ENCODE results near the gene MAN1C1. TPM values are rescaled to one million over a fixed set of nuclear protein-coding genes. Genes with fewer than 3 reads are reported as not detected.

The MAN1C1 gene
- total RNA-seq, 1 experiment from 2014 or later: 16.8 TPM

- TF ChIP-seq ZNF281 (CRISPR knock-in tag; IDR thresholded peaks at IDR 0.05) (no peak), NR1H2 (CRISPR knock-in tag; IDR thresholded peaks at IDR 0.05) (no peak), ATF1 (CRISPR knock-in tag; IDR thresholded peaks at IDR 0.05) (no peak), ZNF532 (CRISPR knock-in tag; IDR thresholded peaks at IDR 0.05; ENCODE audit: borderline replicate concordance) (no peak), PRRX2 (CRISPR knock-in tag; IDR thresholded peaks at IDR 0.05) (no peak), TP53 (CRISPR knock-in tag; IDR thresholded peaks at IDR 0.05) (no peak), JAZF1 (CRISPR knock-in tag; IDR thresholded peaks at IDR 0.05) (no peak), NFE2L1 (CRISPR knock-in tag; IDR thresholded peaks at IDR 0.05) (no peak), IRF2 (CRISPR knock-in tag; IDR thresholded peaks at IDR 0.05; ENCODE audit: borderline replicate concordance, low read depth) (no peak), PRDM15 (CRISPR knock-in tag; IDR thresholded peaks at IDR 0.05) (no peak), CREM (CRISPR knock-in tag; IDR thresholded peaks at IDR 0.05) (no peak)
These were observed 47.6 kb upstream of the MAN1C1 start (continued) for GRCh38 chr1:25568834-25569596.

GRCh38 chr1:25569597-25570396 lies 46.8 kb upstream of the MAN1C1 start:
- POLR2A ChIA-PET: no interaction called here
- ATAC-seq (no peak), DNase-seq (ENCODE audit: low spot score) (no peak)
- Mint-ChIP-seq H3K27ac (no peak overlapping the region; the same call in 1 of the 2 replicates), H3K4me3 (no peak overlapping the region), H3K9me3 (no peaks in the 10 kb centered on the region), H3K4me1 (peaks cover 64% of the 10 kb centered on the region), H3K27me3 (ENCODE audit: low read depth) (no peaks in the 10 kb centered on the region; the same call in 1 of the 2 replicates), H3K36me3 (no peaks in the 10 kb centered on the region)
- CTCF ChIA-PET: interaction anchor here (1.1 to 1.4 kb wide), 4 partner anchors 12 to 241 kb away, joined by 3 to 5 read pairs (median 4); no protein-coding TSS in a partner anchor
- TF ChIP-seq USF2 (CRISPR knock-in tag; IDR thresholded peaks at IDR 0.05): no peak
- no peak for TF ChIP-seq ZNF263 (CRISPR knock-in tag; IDR thresholded peaks at IDR 0.05; ENCODE audit: low read depth)
- TF ChIP-seq IRF1 (CRISPR knock-in tag; IDR thresholded peaks at IDR 0.05): no peak
- TF ChIP-seq GABPB1 (CRISPR knock-in tag; IDR thresholded peaks at IDR 0.05): no peak
- no peak for TF ChIP-seq JAZF1 (CRISPR knock-in tag; IDR thresholded peaks at IDR 0.05)
- TF ChIP-seq ZNF416 (CRISPR knock-in tag; IDR thresholded peaks at IDR 0.05): no peak
- TF ChIP-seq ATF6 (CRISPR knock-in tag; IDR thresholded peaks at IDR 0.05): no peak
- no peak for TF ChIP-seq JUN (CRISPR knock-in tag; IDR thresholded peaks at IDR 0.05)
- TF ChIP-seq CREB1 (CRISPR knock-in tag; IDR thresholded peaks at IDR 0.05): no peak
- TF ChIP-seq PRRX2 (CRISPR knock-in tag; IDR thresholded peaks at IDR 0.05): no peak

All from WTC11 (cell line).